ENCODE results near the gene PRRX2. TPM values are rescaled to one million over a fixed set of nuclear protein-coding genes. Genes with fewer than 3 reads are reported as not detected.

The PRRX2 gene
- total RNA-seq, 4 donors from 2014 or later = 2.9 to 10.6 (median 8.1) TPM

DNA sequence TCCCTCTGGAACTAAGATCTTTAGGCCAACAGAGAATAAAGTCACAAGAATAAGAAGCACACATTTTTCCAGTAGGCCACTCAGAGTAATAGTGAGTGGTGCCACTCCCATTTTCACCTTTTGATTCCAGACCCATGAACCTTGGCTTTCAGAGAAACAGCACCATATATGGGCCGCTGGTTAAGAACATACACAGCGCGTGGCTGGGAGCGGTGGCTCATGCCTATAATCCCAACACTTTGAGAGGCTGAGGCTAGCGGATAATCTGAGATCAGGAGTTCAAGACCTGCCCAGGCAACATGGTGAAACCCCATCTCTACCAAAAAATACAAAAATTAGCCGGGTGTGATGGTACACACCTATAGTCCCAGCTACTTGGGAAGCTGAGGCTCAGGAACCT lies 103.0 kb downstream of the PRRX2 start:
- no peaks in the 10 kb centered on the region for H3K9me3 ChIP-seq
- no peak overlapping the region for H3K4me3 ChIP-seq (replicated peaks in 1 of 3)
- H3K36me3 ChIP-seq = no peaks in the 10 kb centered on the region
- no peak for TF ChIP-seq POLR2A (IDR thresholded peaks at IDR 0.05)
- TF ChIP-seq, protein P1, sequence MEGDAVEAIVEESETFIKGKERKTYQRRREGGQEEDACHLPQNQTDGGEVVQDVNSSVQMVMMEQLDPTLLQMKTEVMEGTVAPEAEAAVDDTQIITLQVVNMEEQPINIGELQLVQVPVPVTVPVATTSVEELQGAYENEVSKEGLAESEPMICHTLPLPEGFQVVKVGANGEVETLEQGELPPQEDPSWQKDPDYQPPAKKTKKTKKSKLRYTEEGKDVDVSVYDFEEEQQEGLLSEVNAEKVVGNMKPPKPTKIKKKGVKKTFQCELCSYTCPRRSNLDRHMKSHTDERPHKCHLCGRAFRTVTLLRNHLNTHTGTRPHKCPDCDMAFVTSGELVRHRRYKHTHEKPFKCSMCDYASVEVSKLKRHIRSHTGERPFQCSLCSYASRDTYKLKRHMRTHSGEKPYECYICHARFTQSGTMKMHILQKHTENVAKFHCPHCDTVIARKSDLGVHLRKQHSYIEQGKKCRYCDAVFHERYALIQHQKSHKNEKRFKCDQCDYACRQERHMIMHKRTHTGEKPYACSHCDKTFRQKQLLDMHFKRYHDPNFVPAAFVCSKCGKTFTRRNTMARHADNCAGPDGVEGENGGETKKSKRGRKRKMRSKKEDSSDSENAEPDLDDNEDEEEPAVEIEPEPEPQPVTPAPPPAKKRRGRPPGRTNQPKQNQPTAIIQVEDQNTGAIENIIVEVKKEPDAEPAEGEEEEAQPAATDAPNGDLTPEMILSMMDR (IDR thresholded peaks at IDR 0.05) = no peak
- H3K27ac ChIP-seq = no peak overlapping the region
- intact Hi-C loops (cut with DNase I) = no loop called here
- 91 to 92% methylated on average over 6 of the region's 6 CpGs for WGBS, 2 donors
- H3K27me3 ChIP-seq = no peaks in the 10 kb centered on the region
- no peak for DNase-seq
- no peaks in the 10 kb centered on the region for H3K4me1 ChIP-seq

DNA sequence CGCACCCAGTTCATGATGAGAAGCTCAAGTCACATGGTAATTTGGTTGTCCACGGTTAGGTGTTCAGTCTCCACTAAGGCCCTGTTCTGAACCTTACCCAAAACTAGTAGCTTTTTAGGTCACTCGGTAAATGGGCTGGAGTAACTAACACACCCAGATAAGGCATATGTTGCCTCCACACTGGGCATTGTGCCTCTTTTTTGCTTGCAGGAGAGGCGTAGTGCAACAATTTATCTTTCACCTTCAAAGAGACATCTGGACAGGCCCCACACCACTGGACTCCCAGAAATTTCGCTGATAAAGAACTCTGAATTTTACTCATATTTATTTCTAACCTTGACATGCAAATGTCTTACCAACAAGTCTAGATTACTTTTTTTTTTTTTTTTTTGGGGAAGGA lies 104.2 kb downstream of the PRRX2 start:
- DNase-seq = no peak
- H3K4me3 ChIP-seq (replicated peaks in 1 of 3) = no peak overlapping the region
- TF ChIP-seq, protein P1 (IDR thresholded peaks at IDR 0.05) = no peak
- no peak for TF ChIP-seq POLR2A (IDR thresholded peaks at IDR 0.05)
- H3K27me3 ChIP-seq = peaks cover under 1% of the 10 kb centered on the region
- no peak overlapping the region for H3K27ac ChIP-seq
- H3K9me3 ChIP-seq = no peaks in the 10 kb centered on the region
- H3K36me3 ChIP-seq = no peaks in the 10 kb centered on the region
- 88 to 93% methylated on average over 5 of the region's 5 CpGs for WGBS, 2 donors
- H3K4me1 ChIP-seq = no peaks in the 10 kb centered on the region
- intact Hi-C loops (cut with DNase I) = no loop called here

DNA sequence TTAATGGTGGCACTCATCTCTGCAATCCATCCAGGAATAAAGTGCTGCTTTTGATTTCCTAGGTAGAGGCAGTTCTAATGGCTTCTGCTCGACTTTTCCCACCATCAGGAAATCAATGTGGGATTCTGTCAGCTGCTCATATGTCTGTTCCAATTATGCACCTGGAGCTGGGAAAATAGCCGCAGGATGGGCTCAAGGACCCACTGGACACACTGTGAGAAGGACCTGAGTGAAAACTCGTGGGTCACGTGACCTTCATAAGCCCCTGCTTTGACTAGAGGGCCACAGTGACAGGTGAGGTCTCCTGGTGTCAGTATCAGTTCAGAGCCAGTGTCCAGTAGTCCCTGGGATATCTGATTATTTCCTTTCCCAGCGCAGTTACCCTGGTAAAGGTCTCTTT lies 105.3 kb downstream of the PRRX2 start:
- no peaks in the 10 kb centered on the region for H3K4me1 ChIP-seq
- H3K36me3 ChIP-seq = no peaks in the 10 kb centered on the region
- no peak overlapping the region for H3K27ac ChIP-seq
- no peak overlapping the region for H3K4me3 ChIP-seq (replicated peaks in 1 of 3)
- intact Hi-C loops (cut with DNase I) = no loop called here
- DNase-seq = no peak
- H3K9me3 ChIP-seq = no peaks in the 10 kb centered on the region
- TF ChIP-seq, protein P1 (IDR thresholded peaks at IDR 0.05) = no peak
- 78 to 83% methylated on average over 5 of the region's 5 CpGs for WGBS, 2 donors
- peaks cover 3% of the 10 kb centered on the region for H3K27me3 ChIP-seq

Other genes with a start within 250 kb of the PRRX2 start
- gene C9orf50, start 44.5 kb upstream of the PRRX2 start, total RNA-seq = not detected
- gene NTMT1, start 39.5 kb upstream of the PRRX2 start, total RNA-seq = 10 to 100 TPM; 19.6 to 28.4 (median 22.6) TPM
- gene ASB6, start 23.5 kb upstream of the PRRX2 start, total RNA-seq = 10 to 100 TPM; 21.7 to 29.2 (median 24.0) TPM
- 1 to 10 TPM in 3 of 4 donors, under 1 TPM in 1; 0.29 to 5.3 (median 2.3) TPM for gene PTGES, start 87.4 kb downstream of the PRRX2 start, total RNA-seq
- gene TOR1B, start 137.5 kb downstream of the PRRX2 start, total RNA-seq = 10 to 100 TPM; 25.2 to 36.3 (median 29.7) TPM
- 10 to 100 TPM; 30.0 to 61.2 (median 42.8) TPM for gene TOR1A, start 158.5 kb downstream of the PRRX2 start, total RNA-seq
- 10 to 100 TPM; 59.4 to 89.2 (median 81.4) TPM for gene C9orf78, start 169.6 kb downstream of the PRRX2 start, total RNA-seq
- gene USP20, start 169.8 kb downstream of the PRRX2 start, total RNA-seq = 10 to 100 TPM; 23.9 to 61.8 (median 52.0) TPM